Keratinocyte (primary cell): ENCODE data around the gene CTNND1. TPM values are rescaled to one million over a fixed set of nuclear protein-coding genes. Genes with fewer than 3 reads are reported as not detected.
"Not testable (repeated sequence)": the region's sequence is repeated elsewhere in the genome, so short reads cannot be mapped to it uniquely, and the experiment has no call there.

ENCODE experiments used
- DNase-seq: peaks from one replicate; pipeline ENCODE4 v3.0.0-alpha.2; 2011; ENCODE audit warnings: low read depth, missing footprints, low spot score
- FAIRE-seq: peaks from 2 replicates; lab custom pipeline; 2011; peaks lifted over from hg19 to GRCh38; lab: Jason Lieb, UNC
- H2AFZ ChIP-seq: 2 replicates; pipeline ENCODE4 v1.6.0; 2012; ENCODE audit warnings: low read length, control low read depth, inconsistent platforms; ENCODE audit not compliant: control insufficient read depth
- H3K27ac ChIP-seq: 2 replicates; pipeline ENCODE4 v1.5.1; 2011; ENCODE audit warnings: low read length; ENCODE audit not compliant: control insufficient read depth, insufficient read depth
- H3K27me3 ChIP-seq: 3 replicates; pipeline ENCODE4 v1.6.0; 2011; ENCODE audit warnings: low read length; ENCODE audit not compliant: control insufficient read depth, insufficient read depth; ENCODE audit errors: extremely low read depth
- H3K36me3 ChIP-seq, 2 experiments: 2 replicates in 1 of 2; 3 replicates in 1 of 2; pipeline ENCODE4 v1.5.1; 2011; ENCODE audit warnings: low read length in 2 of 2, mild to moderate bottlenecking in 1 of 2; ENCODE audit not compliant: control insufficient read depth in 2 of 2, insufficient read depth in 2 of 2; ENCODE audit errors: extremely low read depth in 1 of 2
- H3K4me1 ChIP-seq: 3 replicates; pipeline ENCODE4 v1.5.1; 2011; ENCODE audit warnings: low read length; ENCODE audit not compliant: control insufficient read depth, insufficient read depth; ENCODE audit errors: extremely low read depth
- H3K4me2 ChIP-seq: 3 replicates; pipeline ENCODE4 v1.6.0; 2011; ENCODE audit warnings: low read depth, low read length; ENCODE audit not compliant: control insufficient read depth, insufficient read depth; ENCODE audit errors: extremely low read depth
- H3K4me3 ChIP-seq, 3 experiments: fragments of 200-600 bp in 1 of 3; sonication (generic) in 1 of 3; 2 replicates in 2 of 3; 3 replicates in 1 of 3; pipeline ENCODE4 v1.5.1; 2011 to 2016; ENCODE audit warnings: low read length in 3 of 3, mild to moderate bottlenecking in 3 of 3, control low read depth in 2 of 3, inconsistent platforms in 1 of 3, low read depth in 1 of 3, mixed read lengths in 1 of 3, mixed run types in 1 of 3, moderate library complexity in 1 of 3; ENCODE audit not compliant: control insufficient read depth in 2 of 3, insufficient read depth in 2 of 3; ENCODE audit errors: extremely low read depth in 1 of 3
- H3K79me2 ChIP-seq: 2 replicates; pipeline ENCODE4 v1.6.0; 2012; ENCODE audit warnings: low read length; ENCODE audit not compliant: control insufficient read depth, insufficient read depth
- H3K9ac ChIP-seq: 3 replicates; pipeline ENCODE4 v1.6.0; 2011; ENCODE audit warnings: low read length; ENCODE audit not compliant: control insufficient read depth, insufficient read depth; ENCODE audit errors: extremely low read depth
- H3K9me1 ChIP-seq: 3 replicates; pipeline ENCODE4 v1.6.0; 2011; ENCODE audit warnings: low read length; ENCODE audit not compliant: control insufficient read depth, insufficient read depth; ENCODE audit errors: extremely low read depth
- H3K9me3 ChIP-seq: 2 replicates; pipeline ENCODE4 v1.5.1; 2012; ENCODE audit warnings: low read depth, low read length; ENCODE audit not compliant: control insufficient read depth
- H4K20me1 ChIP-seq: 3 replicates; pipeline ENCODE4 v1.6.0; 2011; ENCODE audit warnings: low read length; ENCODE audit not compliant: control insufficient read depth, insufficient read depth; ENCODE audit errors: extremely low read depth
- EZH2 ChIP-seq: IDR thresholded peaks from one replicate; pipeline ENCODE4 v1.6.1; 2012; ENCODE audit warnings: inconsistent platforms, mild to moderate bottlenecking, low read length, moderate library complexity
- dilution Hi-C: fragments of 300-500 bp; cut with MboI; formaldehyde crosslinking; loops from one replicate; pipeline ENCODE4 v1.7.0; 2020; ENCODE audit warnings: low sequenced_read_pairs; ENCODE audit not compliant: extremely low pct_ligation_motif_present
- polyA plus RNA-seq, 5 experiments: library from polyadenylated mRNA; depleted of rRNA in 3 of 5; stranded (reverse) in 3 of 5; stranded (forward) in 1 of 5; unstranded in 1 of 5; fragments of >200 nt; gene quantifications; 1 replicate in 1 of 5; 2 replicates in 3 of 5; 3 replicates in 1 of 5; pipeline versions ENCODE4 v1.2.1 to v1.2.3, GENCODE V29; 2011 to 2012; ENCODE audit warnings: missing spikeins in 2 of 5, low read depth in 1 of 5, low replicate concordance in 1 of 5
- TF ChIP-seq, protein P1 (sequence below), 3 experiments: IDR thresholded peaks in 1 of 3; conservative IDR thresholded peaks in 1 of 3; optimal IDR thresholded peaks in 1 of 3; 2 replicates in 2 of 3; 3 replicates in 1 of 3; pipeline versions ENCODE3 to v1.5.1; 2011; ENCODE audit warnings: low read length in 3 of 3, mild to moderate bottlenecking in 3 of 3, moderate library complexity in 2 of 3, control low read depth in 1 of 3, inconsistent platforms in 1 of 3; ENCODE audit not compliant: insufficient read depth in 2 of 3; ENCODE audit errors: extremely low read depth in 1 of 3

The CTNND1 gene
- polyA plus RNA-seq, 1 donor (not counting 4 experiments of a cell fraction or from before 2014, with no cell fraction given), result 144 TPM

DNA sequence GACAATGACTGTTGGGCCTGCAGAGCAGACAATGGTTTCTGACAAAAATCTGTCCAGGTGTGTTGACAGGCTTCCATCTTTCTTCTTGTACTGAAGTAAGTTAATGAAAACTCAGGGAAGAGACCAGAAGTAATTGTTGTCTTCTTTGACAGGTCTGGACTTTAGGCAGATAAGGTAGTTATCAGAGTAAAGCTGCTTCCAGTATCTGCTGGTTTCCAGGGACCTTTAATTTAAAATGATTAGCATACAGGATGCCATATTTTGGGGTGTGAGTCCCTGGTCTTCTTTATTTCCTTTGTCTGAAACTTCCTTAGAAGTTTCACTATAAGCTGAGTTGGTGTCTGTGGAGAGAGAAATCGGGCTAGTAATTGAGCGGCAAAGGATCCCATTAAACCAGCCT lies 47.8 kb upstream of the CTNND1 start:
- Histone ChIP-seq H3K27me3 (no peaks in the 10 kb centered on the region), H3K4me2 (peak overlapping the region; percentile 93), H3K4me1 (peaks cover 25% of the 10 kb centered on the region), H3K9me3 (no peaks in the 10 kb centered on the region), H3K4me3 (peak overlapping the region; percentile 66 to 100 (median 97)), H3K36me3 (peaks cover 0 to 2% of the 10 kb centered on the region in 2 experiments), H4K20me1 (no peaks in the 10 kb centered on the region), H3K9ac (peak overlapping the region; percentile 96), H2AFZ (no peak overlapping the region), H3K9me1 (no peaks in the 10 kb centered on the region), H3K27ac (peak overlapping the region; percentile 87), H3K79me2 (peaks cover 56% of the 10 kb centered on the region)
- DNase-seq, result no peak
- no peak for FAIRE-seq
- dilution Hi-C loops, result no loop called here
- TF ChIP-seq, protein P1, sequence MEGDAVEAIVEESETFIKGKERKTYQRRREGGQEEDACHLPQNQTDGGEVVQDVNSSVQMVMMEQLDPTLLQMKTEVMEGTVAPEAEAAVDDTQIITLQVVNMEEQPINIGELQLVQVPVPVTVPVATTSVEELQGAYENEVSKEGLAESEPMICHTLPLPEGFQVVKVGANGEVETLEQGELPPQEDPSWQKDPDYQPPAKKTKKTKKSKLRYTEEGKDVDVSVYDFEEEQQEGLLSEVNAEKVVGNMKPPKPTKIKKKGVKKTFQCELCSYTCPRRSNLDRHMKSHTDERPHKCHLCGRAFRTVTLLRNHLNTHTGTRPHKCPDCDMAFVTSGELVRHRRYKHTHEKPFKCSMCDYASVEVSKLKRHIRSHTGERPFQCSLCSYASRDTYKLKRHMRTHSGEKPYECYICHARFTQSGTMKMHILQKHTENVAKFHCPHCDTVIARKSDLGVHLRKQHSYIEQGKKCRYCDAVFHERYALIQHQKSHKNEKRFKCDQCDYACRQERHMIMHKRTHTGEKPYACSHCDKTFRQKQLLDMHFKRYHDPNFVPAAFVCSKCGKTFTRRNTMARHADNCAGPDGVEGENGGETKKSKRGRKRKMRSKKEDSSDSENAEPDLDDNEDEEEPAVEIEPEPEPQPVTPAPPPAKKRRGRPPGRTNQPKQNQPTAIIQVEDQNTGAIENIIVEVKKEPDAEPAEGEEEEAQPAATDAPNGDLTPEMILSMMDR (optimal IDR thresholded peaks at IDR 0.05 in 1 of 3, IDR thresholded peaks at IDR 0.05 in 1 of 3, conservative IDR thresholded peaks at IDR 0.05 in 1 of 3; ENCODE audit: extremely low read depth in 1 of 3, insufficient read depth in 2 of 3, low read length in 3 of 3), result no peak
- TF ChIP-seq EZH2, result no peak

DNA sequence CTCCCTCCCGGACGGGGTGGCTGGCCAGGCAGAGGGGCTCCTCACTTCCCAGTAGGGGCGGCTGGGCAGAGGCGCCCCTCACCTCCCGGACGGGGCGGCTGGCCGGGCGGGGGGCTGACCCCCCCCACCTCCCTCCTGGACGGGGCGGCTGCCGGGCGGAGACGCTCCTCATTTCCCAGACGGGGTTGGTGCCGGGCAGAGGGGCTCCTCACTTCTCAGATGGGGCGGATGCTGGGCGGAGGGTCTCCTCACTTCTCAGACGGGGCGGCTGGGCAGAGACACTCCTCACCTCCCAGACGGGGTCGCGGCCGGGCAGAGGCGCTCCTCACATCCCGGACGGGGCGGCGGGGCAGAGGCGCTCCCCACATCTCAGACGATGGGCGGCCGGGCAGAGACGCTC lies 44.9 kb upstream of the CTNND1 start:
- DNase-seq, H3K27me3 ChIP-seq, H3K9me1 ChIP-seq, H3K36me3 ChIP-seq, H4K20me1 ChIP-seq, H3K9me3 ChIP-seq, FAIRE-seq, H3K4me2 ChIP-seq, H2AFZ ChIP-seq, H3K27ac ChIP-seq, dilution Hi-C loops, H3K9ac ChIP-seq, H3K4me3 ChIP-seq: not testable (repeated sequence)
- H3K79me2 ChIP-seq, result peaks cover 64% of the 10 kb centered on the region
- peaks cover 13% of the 10 kb centered on the region for H3K4me1 ChIP-seq

DNA sequence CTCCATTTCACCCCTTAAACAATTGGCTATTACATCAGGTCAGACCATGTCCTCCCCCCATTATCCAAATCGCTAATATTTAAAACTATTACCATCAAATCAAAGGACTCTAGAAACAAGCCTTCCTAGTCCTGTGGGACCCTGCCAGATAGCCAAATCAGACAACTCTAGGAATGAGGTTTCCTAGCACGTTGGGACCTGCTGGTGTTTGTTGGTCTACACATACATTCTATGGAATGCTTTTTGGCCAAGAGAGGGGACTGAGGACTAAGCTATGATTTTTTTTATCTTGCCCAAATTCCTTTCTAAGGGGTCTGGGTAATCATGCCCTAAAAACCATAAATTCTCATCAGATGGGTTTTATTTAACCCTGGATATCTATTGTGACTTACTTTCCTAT lies 34.4 kb upstream of the CTNND1 start:
- Histone ChIP-seq H4K20me1 (peaks cover 5% of the 10 kb centered on the region), H3K27me3 (no peaks in the 10 kb centered on the region), H3K79me2 (peaks cover 63% of the 10 kb centered on the region), H3K4me2 (peak overlapping the region; percentile 41), H3K36me3 (peaks cover 0 to 3% of the 10 kb centered on the region in 2 experiments), H3K9me3 (no peaks in the 10 kb centered on the region), H3K4me1 (peaks cover 18% of the 10 kb centered on the region), H3K9me1 (no peaks in the 10 kb centered on the region), H2AFZ (no peak overlapping the region), H3K27ac (peak overlapping the region; percentile 34), H3K4me3 (no peak overlapping the region), H3K9ac (no peak overlapping the region)
- dilution Hi-C loops, result no loop called here
- TF ChIP-seq, protein P1 (optimal IDR thresholded peaks at IDR 0.05 in 1 of 3, IDR thresholded peaks at IDR 0.05 in 1 of 3, conservative IDR thresholded peaks at IDR 0.05 in 1 of 3; ENCODE audit: extremely low read depth in 1 of 3, insufficient read depth in 2 of 3, low read length in 3 of 3), result no peak
- no peak for TF ChIP-seq EZH2
- FAIRE-seq (peak; percentile 34), DNase-seq (no peak)
